ENCODE data around the gene MSANTD7.
"Not testable (repeated sequence)": the region's sequence is repeated elsewhere in the genome, so short reads cannot be mapped to it uniquely, and the experiment has no call there.

The MSANTD7 gene, protein sequence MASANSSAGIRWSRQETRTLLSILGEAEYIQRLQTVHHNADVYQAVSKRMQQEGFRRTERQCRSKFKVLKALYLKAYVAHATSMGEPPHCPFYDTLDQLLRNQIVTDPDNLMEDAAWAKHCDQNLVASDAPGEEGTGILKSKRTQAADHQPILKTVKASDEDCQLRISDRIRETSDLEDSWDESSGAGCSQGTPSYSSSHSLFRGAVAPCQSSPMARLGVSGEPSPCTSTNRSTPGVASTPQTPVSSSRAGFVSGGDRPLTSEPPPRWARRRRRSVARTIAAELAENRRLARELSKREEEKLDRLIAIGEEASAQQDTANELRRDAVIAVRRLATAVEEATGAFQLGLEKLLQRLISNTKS

GRCh38 chr10:14837757-14838581 lies at the start of gene MSANTD7, which contains the start of the genes CDNF and HSPA14:
Gene MSANTD7, plus strand, starts transcription at chr10:14838306. Its CDS starts 3,979 bp downstream, at chr10:14842285.
Gene CDNF, minus strand, starts transcription at chr10:14838037. Its CDS starts 91 bp downstream, at chr10:14837946.
Gene HSPA14, plus strand, starts transcription at chr10:14838306. Its CDS starts 97 bp downstream, at chr10:14838403.
- Histone ChIP-seq H3K9me3 (ENCODE audit: control insufficient read depth, insufficient read depth, low read length) (no peaks in the 10 kb centered on the region), H3K4me1 (ENCODE audit: insufficient read depth, low read length) (no peaks in the 10 kb centered on the region), H3K36me3 (ENCODE audit: insufficient read depth, low read length) (peaks cover 10% of the 10 kb centered on the region; the same call in 1 of the 2 replicates), H3K9ac (ENCODE audit: low read depth, low read length) (peak within 1 kb of the TSS; percentile 83)

DNA sequence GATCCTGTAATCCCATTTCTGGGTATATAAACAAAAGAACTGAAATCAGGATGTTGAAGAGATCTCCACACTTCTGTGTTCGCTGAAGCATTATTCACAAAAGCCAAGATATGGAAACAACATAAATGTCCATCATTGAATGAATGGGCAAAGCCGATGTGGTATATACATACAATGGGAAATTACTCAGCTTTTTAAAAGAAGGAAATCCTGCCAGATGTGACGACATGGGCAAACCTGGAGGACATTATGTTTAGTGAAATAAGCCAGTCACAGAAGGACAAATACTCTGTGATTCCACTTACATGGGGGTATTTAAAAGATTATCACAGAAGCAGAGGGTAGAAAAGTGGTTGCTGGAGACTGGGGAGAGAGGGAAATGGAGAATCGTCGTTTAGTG lies 39.5 kb upstream of the MSANTD7 start:
- Histone ChIP-seq H3K4me1 (ENCODE audit: insufficient read depth, low read length) (no peaks in the 10 kb centered on the region), H3K9me3 (ENCODE audit: control insufficient read depth, insufficient read depth, low read length) (no peaks in the 10 kb centered on the region), H3K9ac (ENCODE audit: low read depth, low read length) (no peak overlapping the region), H3K36me3 (ENCODE audit: insufficient read depth, low read length) (no peaks in the 10 kb centered on the region)

DNA sequence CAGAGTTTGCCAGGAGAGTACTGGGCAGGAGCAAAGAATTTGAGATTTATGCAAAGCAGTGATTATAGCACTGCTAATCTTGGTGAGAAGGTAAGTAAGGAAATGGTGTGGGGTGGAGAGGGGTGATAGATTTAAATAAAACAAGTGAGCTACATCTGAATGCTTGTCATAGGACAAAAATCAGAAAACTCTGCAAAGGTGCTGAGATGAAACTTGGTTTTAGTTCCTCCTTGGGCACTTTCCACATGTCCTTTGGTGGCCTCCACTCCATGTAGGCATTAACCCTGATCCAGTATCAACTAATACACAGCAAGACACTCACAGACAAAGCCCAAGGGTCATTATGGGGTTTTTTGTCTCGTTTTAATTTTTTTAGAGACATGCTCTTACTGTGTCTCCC lies 37.7 kb upstream of the MSANTD7 start:
- Histone ChIP-seq H3K9ac (ENCODE audit: low read depth, low read length) (no peak overlapping the region), H3K36me3 (ENCODE audit: insufficient read depth, low read length) (no peaks in the 10 kb centered on the region), H3K9me3 (ENCODE audit: control insufficient read depth, insufficient read depth, low read length) (no peaks in the 10 kb centered on the region), H3K4me1 (ENCODE audit: insufficient read depth, low read length) (no peaks in the 10 kb centered on the region)

DNA sequence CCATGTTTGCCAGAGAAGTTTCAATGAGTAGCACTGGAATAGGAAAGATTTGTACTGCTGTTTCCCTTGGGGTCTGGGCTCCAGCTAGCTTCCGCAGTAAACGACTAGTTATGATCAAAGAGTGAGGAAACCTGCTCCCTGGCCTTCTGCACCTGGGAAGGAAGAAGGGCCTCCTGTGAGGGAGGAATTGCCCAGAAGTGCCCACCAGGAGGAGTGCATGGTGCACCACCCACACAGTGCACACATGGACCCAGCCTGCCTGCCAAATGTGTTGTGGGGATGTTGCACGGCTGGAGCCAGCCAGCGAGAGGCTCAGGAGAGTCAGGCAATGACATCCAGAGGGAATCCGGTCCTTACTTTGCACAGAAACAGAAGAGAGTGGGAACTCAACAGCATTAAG lies 36.4 kb upstream of the MSANTD7 start:
- no peaks in the 10 kb centered on the region for H3K4me1 ChIP-seq (ENCODE audit: insufficient read depth, low read length)
- no peaks in the 10 kb centered on the region for H3K36me3 ChIP-seq (ENCODE audit: insufficient read depth, low read length)
- no peak overlapping the region for H3K9ac ChIP-seq (ENCODE audit: low read depth, low read length)
- no peaks in the 10 kb centered on the region for H3K9me3 ChIP-seq (ENCODE audit: control insufficient read depth, insufficient read depth, low read length)

- H3K36me3 ChIP-seq (ENCODE audit: insufficient read depth, low read length) = no peaks in the 10 kb centered on the region
- no peaks in the 10 kb centered on the region for H3K4me1 ChIP-seq (ENCODE audit: insufficient read depth, low read length)
- H3K9ac ChIP-seq (ENCODE audit: low read depth, low read length) = no peak overlapping the region
- H3K9me3 ChIP-seq (ENCODE audit: control insufficient read depth, insufficient read depth, low read length) = no peaks in the 10 kb centered on the region
Measured at GRCh38 chr10:14803827-14804226, 34.3 kb upstream of the MSANTD7 start.

DNA sequence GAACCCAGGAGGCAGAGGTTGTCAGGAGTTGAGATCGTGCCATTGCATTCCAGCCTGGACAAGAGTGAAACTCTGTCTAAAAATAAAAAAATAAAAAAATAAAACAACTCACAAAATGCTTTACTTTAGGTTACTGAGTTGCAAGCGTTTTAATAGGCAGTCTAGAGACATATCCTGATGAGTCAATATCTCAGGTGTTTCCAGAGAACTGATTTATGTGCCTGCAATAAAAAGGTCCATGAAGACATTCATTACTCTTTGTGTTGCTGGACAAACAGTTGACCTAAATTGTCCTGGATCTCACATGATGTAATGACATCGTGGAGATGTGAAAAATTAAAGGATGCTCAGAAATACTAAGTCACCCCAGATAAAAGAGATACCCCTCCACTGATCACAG lies 31.8 kb upstream of the MSANTD7 start:
- Histone ChIP-seq H3K4me1 (ENCODE audit: insufficient read depth, low read length) (no peaks in the 10 kb centered on the region; the same call in 1 of the 2 replicates), H3K36me3 (ENCODE audit: insufficient read depth, low read length) (no peaks in the 10 kb centered on the region), H3K9me3 (ENCODE audit: control insufficient read depth, insufficient read depth, low read length) (no peaks in the 10 kb centered on the region), H3K9ac (ENCODE audit: low read depth, low read length) (no peak overlapping the region)

DNA sequence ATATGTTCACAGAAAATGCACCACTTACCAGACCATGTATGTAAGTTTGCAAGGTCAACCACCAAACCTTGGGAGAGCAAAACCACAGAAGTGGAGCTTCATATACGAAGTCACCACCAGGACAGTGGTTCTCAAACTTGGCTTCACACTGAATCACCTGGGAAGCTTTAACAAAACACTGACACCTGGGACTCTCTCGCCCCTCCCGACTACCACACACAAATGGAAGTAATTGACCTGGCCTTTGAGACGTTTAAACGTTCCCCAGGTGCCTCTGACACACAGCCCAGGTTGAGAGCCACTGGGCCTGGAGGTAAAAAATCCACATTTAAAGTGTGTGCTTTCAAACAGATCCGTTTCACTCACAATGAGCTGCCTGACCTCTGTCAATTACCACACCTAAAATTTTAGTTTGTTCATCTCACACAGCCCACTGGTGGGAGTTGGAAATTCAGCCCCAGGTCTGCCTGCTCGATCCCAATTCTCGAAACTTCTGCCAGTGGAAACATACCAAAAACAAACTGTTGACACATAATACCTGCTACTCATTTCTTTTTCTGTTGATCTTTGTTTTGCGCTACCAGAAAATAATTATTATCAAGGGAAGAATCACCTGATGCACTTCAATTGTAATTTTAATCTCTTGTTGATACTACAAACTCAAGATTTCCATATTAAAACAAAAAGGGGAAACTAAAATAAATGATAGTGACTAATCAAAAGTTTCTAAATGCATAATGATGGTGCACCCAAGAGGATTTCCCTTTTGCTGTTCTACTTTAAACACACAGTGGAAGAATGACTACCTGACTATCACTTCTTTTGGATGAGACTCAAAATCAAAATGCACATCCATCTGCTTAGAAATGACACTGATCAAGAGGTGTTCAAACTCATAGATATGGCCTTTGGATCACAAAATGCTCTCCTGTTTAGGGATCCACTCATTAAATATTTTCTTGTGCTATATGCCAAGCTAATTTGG lies 26.8 kb upstream of the MSANTD7 start:
- Histone ChIP-seq H3K36me3 (ENCODE audit: insufficient read depth, low read length) (no peaks in the 10 kb centered on the region), H3K4me1 (ENCODE audit: insufficient read depth, low read length) (no peaks in the 10 kb centered on the region; the same call in 1 of the 2 replicates), H3K9ac (ENCODE audit: low read depth, low read length) (no peak overlapping the region), H3K9me3 (ENCODE audit: control insufficient read depth, insufficient read depth, low read length) (no peaks in the 10 kb centered on the region)

DNA sequence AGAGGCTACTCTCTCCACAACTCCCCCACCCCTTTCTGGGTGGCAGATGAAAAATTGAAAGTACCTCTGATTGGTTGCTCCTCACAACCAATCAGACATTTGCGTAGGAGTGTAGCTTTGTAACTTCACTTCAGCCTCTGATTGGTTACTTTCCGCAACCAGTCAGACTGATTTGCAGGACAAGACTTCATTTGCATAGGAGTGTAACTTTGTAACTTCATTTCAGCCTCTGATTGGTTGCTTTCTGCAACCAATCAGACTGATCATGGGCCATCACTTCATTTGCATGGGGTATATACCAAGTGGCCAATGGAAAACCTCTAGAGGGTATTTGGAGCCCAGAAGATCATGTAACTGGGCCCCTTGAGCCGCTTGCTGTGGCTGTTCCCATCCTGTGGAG lies 25.8 kb upstream of the MSANTD7 start:
- Histone ChIP-seq H3K36me3 (ENCODE audit: insufficient read depth, low read length) (no peaks in the 10 kb centered on the region), H3K9me3 (ENCODE audit: control insufficient read depth, insufficient read depth, low read length) (no peaks in the 10 kb centered on the region), H3K9ac (ENCODE audit: low read depth, low read length) (no peak overlapping the region), H3K4me1 (ENCODE audit: insufficient read depth, low read length) (no peaks in the 10 kb centered on the region; the same call in 1 of the 2 replicates)

DNA sequence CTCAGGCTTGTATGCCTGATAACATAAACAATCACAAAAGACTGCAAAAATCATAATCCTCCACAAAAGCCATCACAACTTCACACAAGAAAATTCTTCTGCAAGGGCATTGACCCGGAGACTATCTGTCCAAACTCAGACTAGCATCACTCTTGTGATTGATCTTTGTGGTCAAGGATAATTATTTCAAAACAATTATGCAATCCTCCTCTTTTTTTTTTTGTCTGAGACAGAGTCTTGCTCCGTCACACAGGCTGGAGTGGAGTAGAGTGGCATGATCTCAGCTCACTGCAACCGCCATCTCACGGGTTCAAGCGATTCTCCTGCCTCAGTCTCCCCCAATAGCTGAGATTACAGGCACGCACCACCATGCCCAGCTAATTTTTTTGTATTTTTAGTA lies 22.4 kb upstream of the MSANTD7 start:
- H3K9ac ChIP-seq (ENCODE audit: low read depth, low read length) = no peak overlapping the region
- H3K4me1 ChIP-seq (ENCODE audit: insufficient read depth, low read length) = no peaks in the 10 kb centered on the region; the same call in 1 of the 2 replicates
- no peaks in the 10 kb centered on the region for H3K9me3 ChIP-seq (ENCODE audit: control insufficient read depth, insufficient read depth, low read length)
- no peaks in the 10 kb centered on the region for H3K36me3 ChIP-seq (ENCODE audit: insufficient read depth, low read length)

- H3K36me3 ChIP-seq (ENCODE audit: insufficient read depth, low read length); H3K9ac ChIP-seq (ENCODE audit: low read depth, low read length); H3K9me3 ChIP-seq (ENCODE audit: control insufficient read depth, insufficient read depth, low read length); H3K4me1 ChIP-seq (ENCODE audit: insufficient read depth, low read length): not testable (repeated sequence)
Measured at GRCh38 chr10:14816717-14817116, 21.4 kb upstream of the MSANTD7 start.

- Histone ChIP-seq H3K4me1 (ENCODE audit: insufficient read depth, low read length) (peaks cover 4% of the 10 kb centered on the region; the same call in 1 of the 2 replicates), H3K36me3 (ENCODE audit: insufficient read depth, low read length) (no peaks in the 10 kb centered on the region), H3K9me3 (ENCODE audit: control insufficient read depth, insufficient read depth, low read length) (no peaks in the 10 kb centered on the region), H3K9ac (ENCODE audit: low read depth, low read length) (no peak overlapping the region)
Measured at GRCh38 chr10:14820010-14820774, 17.9 kb upstream of the MSANTD7 start.

- Histone ChIP-seq H3K9me3 (ENCODE audit: control insufficient read depth, insufficient read depth, low read length) (no peaks in the 10 kb centered on the region), H3K9ac (ENCODE audit: low read depth, low read length) (no peak overlapping the region), H3K4me1 (ENCODE audit: insufficient read depth, low read length) (peaks cover 4% of the 10 kb centered on the region; the same call in 1 of the 2 replicates)
Measured at GRCh38 chr10:14820775-14821154, 17.3 kb upstream of the MSANTD7 start.

GRCh38 chr10:14821635-14822375 lies 16.3 kb upstream of the MSANTD7 start:
- no peaks in the 10 kb centered on the region for H3K9me3 ChIP-seq (ENCODE audit: control insufficient read depth, insufficient read depth, low read length)
- peaks cover 4% of the 10 kb centered on the region; the same call in 1 of the 2 replicates for H3K4me1 ChIP-seq (ENCODE audit: insufficient read depth, low read length)
- H3K9ac ChIP-seq (ENCODE audit: low read depth, low read length) = no peak overlapping the region
- no peaks in the 10 kb centered on the region for H3K36me3 ChIP-seq (ENCODE audit: insufficient read depth, low read length)

More at GRCh38 chr10:14820775-14821154, 17.3 kb upstream of the MSANTD7 start:
- H3K36me3 ChIP-seq (ENCODE audit: insufficient read depth, low read length) = no peaks in the 10 kb centered on the region
